Putamen (tissue), 1 donor: ENCODE results near the gene CACNA1I.

ENCODE experiments used
- DNase-seq: peaks from one replicate; pipeline ENCODE4 v3.0.0-alpha.2; 2016; ENCODE audit warnings: low spot score

The CACNA1I gene

DNA sequence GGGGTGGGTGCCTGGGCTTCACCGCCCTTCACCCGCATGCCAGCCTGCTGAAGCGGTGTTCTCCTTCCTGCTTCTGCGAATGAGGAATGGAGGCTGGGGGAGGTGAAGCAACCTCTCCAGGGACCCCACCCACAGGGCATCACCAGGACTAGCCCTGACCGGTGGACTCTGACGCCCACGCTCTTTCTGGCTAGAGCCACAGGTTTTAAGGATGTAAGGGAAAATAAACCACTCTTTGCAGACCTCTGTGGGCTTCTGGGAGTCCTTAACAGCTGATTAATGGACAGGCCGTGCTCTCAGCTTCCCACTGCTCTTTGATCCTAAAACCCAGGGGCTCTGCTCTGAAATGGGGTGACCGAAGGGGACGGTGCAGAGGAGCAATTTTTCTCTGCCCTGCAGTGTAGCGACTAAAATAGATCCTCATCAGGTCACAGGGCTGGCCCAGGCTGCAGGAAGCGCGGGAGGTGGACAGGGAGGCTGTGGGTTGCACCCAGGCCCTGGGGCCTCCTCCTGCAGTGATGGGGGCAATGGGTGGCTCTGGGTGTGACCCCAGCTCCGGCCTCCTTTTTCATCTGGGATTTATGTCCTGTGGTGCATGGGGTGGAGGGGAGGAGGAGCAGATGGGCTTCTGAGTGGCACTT lies 127.4 kb downstream of the CACNA1I start:
- DNase-seq: no peak

- DNase-seq: no peak
Observed at GRCh38 chr22:39699631-39700360, 129.2 kb downstream of the CACNA1I start.

GRCh38 chr22:39700565-39700964 lies 130.0 kb downstream of the CACNA1I start:
- no peak for DNase-seq

GRCh38 chr22:39703091-39703490 lies 132.5 kb downstream of the CACNA1I start:
- no peak for DNase-seq

GRCh38 chr22:39703928-39704639 lies 133.5 kb downstream of the CACNA1I start:
- no peak for DNase-seq

DNA sequence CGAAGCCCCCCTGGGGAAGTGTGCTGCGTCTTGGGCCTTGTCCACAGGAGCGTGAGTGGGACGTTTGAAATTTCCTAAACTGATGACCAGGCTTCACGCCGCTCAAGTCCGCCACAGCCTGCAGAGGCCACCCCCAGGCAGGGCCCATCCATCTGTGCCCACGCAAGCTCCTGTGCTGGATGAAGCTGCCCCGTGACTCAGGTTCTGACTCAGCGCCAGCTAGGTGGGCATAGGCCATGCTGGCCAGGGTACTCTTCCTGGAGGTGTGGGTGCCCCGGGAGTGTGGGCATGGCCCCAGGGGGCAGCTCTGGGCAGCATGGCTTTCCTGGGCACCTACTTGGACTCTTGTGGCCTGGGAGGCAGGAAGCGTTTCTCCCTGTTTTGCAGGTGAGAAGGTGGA lies 134.8 kb downstream of the CACNA1I start:
- DNase-seq: no peak

DNA sequence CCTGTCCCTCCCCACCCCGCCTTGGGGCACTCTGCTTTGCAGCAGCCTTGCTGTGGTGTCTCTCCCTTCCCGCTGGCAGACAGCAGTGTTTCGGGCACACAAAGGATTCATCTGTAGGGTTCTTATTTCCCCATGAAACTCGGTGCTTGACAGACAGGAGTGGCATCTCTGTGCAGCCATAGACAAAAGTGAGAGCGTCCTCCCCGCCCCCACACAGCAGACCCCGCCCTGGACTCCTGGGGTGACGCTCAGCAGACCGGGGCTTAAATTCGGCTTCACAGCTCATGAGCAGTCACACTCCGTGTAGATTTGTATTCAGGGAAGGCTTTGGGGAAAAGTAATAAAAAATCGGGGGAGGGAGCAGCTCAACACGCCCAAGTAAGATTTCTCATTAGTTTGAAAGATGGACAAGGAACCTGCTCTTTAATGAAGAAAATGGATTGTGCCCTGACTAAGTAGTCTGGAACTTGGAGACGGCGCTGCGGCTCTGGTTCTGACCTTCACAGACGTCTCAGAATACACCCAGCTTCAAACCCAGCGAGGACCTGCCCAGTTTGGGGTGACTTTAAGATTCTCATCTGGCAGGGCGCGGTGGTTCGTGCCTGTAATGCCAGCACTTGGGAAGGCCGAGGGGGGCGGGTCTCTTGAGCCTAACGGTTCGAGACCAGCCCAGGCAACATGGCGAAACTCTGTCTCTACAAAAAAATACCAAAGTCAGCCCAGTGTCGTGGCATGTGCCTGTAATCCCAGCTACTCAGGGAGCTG lies 136.0 kb downstream of the CACNA1I start:
- DNase-seq: no peak

DNA sequence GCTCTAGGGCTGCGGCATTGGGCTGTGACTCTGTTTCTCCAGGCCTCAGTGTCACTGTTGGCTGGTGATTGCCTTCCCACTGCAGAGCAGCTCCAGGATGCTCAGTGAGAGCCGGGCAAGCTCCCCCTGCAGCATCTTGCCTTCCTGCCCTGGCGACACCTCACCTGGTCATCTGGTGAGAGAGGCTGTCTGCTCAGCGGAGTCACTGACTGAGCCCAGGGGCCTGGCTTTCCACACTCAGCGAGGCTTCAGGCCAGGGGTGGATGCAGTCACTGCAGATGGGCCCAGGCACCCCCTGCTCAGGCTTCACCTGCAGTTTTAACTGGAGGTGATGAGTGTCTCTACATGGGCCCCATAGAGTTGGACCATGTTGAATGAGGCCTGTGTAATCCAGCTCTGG lies 136.8 kb downstream of the CACNA1I start:
- no peak for DNase-seq

DNA sequence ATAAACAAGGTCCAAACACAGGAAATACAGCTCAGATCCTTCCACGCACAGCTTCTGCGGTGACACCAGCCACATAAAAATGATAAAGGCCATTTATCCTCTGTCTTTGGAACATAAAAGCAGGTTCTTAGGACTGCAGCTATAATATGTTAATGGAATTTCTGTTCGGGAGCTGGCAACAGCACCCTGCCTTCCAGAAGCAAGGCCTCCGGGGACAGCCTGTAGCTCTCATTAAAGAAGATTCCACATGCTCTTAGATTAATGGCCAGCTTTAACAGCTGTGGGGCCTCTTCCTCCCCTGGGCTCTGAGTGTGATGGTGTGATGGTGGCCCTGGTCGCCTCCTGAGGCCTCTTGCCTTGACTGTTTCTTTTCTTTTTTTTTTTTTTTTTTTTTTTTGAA lies 137.3 kb downstream of the CACNA1I start:
- DNase-seq: no peak

DNA sequence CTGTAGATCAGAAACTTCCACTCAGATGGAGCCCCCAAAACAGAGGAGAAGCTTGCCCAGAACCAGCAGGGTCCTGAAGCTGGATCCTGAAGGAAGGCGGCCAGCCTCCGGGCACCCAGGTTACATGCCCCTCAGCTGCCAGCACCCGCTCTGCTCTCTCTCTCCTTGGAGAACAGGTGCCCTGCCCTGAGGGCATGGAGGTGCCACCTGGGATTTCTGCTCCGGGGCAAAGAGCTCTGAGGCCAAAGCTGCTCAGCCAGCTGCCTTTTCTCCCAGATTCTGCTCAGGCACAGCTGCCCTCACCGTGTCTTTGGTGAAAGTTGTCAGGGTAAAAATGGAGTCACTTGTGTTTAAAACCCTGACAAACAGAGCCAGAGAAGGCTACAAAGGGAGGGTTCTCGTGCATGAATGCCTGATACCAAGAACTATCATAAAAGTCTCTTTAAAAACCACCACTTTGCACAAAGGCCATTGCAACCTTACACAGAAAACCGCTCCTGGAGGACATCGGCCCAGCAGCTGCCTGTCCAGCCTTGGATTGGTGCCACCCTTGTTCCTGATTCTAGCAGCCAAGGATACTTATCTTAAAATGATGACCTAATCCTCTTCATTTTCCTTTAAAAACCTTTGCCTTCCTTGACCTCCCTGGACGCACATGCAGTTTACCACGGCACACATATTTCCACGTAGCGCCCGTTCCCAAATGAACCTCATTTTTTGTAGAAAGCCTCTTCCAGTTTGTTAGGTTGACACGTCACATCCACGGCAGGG lies 140.0 kb downstream of the CACNA1I start:
- no peak for DNase-seq

DNA sequence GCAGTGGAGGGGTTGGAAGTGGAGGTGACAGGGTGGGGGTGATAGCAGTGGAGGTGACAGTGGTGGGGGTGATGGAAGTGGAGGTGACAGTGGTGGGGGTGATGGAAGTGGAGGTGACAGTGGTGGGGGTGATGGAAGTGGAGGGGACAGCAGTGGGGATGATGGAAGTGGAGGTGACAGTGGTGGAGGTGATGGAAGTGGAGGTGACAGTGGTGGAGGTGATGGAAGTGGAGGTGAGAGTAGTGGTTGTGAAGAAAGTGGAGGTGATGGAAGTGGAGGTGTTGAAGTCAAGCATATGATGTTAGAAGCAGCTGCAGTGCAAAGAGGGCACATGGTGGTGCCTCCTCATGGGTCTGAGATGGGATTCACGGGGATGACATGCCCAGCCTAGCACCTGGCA lies 141.5 kb downstream of the CACNA1I start:
- no peak for DNase-seq

GRCh38 chr22:39712751-39713525 lies 142.4 kb downstream of the CACNA1I start:
- DNase-seq: no peak

DNA sequence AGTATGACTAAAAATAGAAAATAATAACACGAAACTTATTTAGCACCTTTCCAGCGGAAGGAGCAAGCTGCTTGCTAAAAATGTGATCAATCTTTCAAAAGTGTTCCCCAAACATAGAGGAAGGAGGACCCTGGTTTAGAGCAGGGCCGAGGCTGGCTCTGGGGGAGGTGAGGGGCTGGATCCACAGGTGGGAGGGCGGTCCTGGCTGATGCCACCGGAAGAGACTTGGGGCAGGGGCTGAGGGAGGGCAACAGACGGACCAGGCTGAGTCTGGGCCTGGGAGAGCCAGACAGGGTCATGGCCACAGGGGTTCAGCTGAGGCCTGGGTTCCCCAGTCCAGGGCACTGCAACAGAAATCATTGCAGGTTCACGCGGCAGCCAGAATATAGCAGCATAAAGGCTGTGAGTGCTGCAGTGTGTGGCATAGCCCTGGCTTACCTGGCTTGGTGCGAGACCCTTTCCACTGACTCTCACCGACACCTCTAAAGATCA lies 143.3 kb downstream of the CACNA1I start:
- DNase-seq: no peak

DNA sequence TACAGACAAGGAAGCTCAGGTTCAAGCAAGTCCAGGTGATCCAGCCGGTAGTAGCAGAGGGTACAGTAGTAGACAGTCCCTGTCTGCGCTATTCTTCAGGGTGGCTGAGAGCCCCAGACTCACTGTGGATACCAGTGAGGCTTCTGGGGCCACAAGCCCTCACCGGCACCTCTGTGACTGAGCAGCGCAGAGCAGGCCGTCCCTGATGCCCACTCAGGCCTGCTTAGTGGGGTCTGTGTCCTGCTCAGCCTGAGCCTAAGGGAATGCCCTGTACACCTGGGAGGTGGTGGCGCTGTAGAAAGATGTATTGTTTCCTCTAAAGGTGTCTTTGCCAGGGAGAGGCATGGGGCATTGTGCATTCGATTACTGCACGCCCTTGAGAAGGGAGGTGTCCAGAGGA lies 143.8 kb downstream of the CACNA1I start:
- DNase-seq: no peak

DNA sequence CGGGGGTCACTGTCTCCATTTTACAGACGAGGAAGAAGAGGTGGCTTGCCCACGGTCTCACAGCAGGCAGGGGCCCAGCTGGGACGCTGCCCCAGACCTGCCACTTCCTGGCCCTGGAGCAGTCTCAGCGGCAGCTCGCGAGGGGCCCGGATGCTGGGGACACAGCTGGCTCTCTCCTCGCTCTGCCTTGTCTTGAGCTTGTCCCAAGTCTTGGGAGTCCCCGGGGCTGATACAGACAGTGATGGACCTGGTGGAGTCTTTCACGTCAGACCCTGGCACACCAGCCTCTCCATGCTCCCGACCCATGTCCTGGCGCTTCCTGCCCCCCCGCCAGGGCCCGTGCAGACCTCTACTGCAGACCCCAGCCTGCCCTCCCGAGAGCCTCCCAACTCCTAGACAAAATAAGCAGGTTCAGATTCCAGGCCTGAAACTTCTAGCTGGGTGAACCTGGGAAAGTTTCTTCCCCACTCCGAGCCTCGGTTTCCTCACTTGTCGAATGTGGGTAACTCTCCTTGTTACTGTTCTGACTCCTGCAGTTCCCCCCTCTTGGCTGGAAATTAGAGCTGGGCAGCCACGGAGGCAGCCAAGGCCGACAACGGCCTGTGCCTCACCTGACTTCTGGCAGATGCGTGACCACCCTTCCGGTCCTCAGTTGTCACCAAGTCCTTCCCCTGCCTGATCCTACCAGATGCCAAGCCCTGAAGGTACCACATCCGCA lies 145.4 kb downstream of the CACNA1I start:
- no peak for DNase-seq

DNA sequence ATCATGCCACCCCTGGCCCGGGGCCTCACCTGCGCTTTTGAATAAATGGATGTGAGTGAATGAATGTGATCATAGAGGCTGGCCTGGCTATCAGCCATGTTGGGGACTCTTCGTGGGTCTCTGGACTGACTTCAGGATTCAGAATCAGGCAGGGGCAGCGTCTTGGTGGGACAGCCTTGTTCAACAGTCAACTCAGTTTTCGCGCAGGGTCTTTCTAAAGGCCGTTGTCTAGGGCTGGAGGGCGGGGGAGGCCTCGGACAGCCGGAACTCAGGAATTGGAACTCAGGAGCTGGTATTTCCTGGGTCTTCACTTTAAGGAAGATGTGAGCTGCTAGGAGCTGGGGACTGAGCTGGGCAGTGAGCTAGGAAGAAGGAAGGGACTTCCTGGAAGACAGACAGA lies 146.0 kb downstream of the CACNA1I start:
- DNase-seq: no peak

- DNase-seq: peak; percentile 16
Observed at GRCh38 chr22:39717099-39717498, 146.5 kb downstream of the CACNA1I start.

- no peak for DNase-seq
Observed at GRCh38 chr22:39718206-39718605, 147.7 kb downstream of the CACNA1I start.

DNA sequence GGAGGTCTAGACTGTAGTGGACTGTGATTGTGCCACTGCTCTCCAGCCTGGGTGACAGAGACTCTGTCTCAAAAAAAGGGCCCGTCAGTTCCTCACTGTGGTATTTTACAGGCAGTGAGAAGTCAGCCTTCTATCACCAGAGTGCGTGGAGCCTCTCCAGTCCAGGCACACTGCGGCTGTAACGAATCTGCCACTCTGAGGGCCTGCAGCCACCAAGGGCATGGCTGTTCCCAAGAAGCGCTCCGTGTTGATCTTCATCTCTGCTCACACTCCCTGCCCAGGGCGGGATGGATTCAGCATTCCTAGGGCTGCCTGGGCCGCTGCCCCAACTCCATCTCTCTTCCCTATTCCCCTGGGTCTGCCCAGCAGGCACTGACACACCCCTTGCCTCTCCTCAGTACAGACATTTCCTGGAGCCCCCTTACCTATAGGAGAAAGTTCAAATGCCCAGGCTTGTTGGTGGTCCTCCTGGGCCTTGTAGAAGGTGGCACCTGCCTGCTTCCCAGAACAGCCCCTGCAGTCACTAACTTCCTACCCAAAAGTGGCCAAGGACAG lies 148.4 kb downstream of the CACNA1I start:
- DNase-seq: no peak
